GM12875 (cell line): ENCODE data around the gene CSGALNACT2.
"Not testable (repeated sequence)": the region's sequence is repeated elsewhere in the genome, so short reads cannot be mapped to it uniquely, and the experiment has no call there.

Experiments
- H3K4me3 ChIP-seq: one replicate; pipeline ENCODE4 v1.5.1; 2011; ENCODE audit warnings: low read depth, low read length, control low read depth
- TF ChIP-seq, protein P1 (sequence below): IDR thresholded peaks from 2 replicates; pipeline ENCODE4 v1.5.1; 2011; ENCODE audit warnings: low read depth, mild to moderate bottlenecking, control low read depth, inconsistent platforms, low read length, moderate library complexity, borderline replicate concordance; ENCODE audit not compliant: insufficient read depth

The CSGALNACT2 gene

DNA sequence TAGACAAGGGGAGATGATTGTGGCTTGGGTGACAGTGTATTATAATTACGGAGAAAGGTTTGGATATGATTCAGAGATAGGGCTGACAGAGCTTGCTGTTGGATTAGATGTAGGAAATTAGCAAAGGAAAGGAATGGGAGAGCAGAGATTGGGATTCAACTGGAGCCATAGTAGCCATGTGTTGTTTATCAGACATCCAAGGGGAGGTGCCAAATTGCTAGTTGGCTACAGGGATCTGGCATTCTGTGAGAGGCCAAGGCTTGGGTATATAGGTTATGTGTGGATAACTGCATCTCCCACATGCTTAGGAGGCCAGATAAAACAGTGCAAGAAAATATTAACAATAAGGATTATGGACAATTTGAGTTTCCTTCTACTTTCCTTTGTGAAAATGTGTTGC lies 34.9 kb downstream of the CSGALNACT2 start:
- no peak overlapping the region for H3K4me3 ChIP-seq
- TF ChIP-seq, protein P1, sequence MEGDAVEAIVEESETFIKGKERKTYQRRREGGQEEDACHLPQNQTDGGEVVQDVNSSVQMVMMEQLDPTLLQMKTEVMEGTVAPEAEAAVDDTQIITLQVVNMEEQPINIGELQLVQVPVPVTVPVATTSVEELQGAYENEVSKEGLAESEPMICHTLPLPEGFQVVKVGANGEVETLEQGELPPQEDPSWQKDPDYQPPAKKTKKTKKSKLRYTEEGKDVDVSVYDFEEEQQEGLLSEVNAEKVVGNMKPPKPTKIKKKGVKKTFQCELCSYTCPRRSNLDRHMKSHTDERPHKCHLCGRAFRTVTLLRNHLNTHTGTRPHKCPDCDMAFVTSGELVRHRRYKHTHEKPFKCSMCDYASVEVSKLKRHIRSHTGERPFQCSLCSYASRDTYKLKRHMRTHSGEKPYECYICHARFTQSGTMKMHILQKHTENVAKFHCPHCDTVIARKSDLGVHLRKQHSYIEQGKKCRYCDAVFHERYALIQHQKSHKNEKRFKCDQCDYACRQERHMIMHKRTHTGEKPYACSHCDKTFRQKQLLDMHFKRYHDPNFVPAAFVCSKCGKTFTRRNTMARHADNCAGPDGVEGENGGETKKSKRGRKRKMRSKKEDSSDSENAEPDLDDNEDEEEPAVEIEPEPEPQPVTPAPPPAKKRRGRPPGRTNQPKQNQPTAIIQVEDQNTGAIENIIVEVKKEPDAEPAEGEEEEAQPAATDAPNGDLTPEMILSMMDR: no peak

DNA sequence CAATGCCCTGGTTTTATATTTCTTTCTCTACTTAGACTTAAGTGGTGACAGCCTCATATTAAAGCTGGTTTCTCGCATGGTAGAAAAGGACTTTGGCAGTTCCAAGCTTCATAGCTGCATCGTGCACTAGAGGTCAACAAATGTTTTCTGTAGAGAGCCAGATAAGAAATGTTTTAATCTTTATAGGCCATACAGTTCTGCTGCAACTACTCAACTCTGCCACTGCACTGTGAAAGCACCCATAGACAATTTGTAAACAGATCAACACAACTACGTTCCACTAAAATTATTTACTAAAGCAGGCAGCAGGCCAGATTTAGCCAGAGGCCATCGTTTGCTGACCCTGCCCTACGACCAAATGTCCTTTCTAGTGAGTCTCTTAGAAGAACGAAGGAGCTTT lies 36.7 kb downstream of the CSGALNACT2 start:
- TF ChIP-seq, protein P1: no peak

DNA sequence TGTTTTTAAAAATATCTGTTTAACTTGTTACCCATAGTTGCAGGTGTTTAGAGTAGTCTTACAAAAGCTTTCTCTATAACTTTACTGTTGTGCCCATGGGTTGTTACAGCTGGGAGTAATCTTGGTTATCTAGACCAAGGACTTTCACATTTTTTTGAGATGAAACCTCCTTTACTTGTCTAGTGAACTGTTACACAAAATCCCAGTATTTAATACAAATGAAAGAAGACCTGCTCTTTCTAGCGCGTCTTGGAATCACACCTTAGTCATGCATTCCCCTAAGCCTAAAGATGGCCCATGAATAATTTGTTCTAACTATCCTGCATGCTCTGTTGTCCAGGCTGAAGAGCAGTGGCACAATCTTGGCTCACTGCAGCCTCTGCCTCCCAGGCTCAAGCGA lies 38.0 kb downstream of the CSGALNACT2 start:
- TF ChIP-seq, protein P1: no peak
- no peak overlapping the region for H3K4me3 ChIP-seq

More for the DNA sequence above, 36.7 kb downstream of the CSGALNACT2 start:
- H3K4me3 ChIP-seq: no peak overlapping the region

DNA sequence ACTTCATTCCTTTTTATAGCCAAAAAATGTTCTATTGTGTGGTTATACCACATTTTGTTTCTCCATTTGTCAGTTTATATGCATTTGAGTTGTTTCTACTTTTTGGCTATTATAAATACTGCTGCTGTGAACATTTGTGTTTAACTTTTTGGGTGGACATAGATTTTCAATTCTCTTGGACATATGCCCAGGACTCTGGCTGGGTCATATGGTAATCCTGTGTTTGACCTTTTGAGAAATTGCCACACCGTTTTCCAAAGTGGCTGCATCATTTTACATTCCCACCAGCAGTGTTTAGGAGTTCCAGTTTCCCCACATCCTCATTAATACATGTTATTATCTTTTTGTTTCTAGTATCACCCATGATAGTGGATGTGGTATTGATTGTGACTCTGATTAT lies 39.4 kb downstream of the CSGALNACT2 start:
- no peak overlapping the region for H3K4me3 ChIP-seq
- TF ChIP-seq, protein P1: no peak

DNA sequence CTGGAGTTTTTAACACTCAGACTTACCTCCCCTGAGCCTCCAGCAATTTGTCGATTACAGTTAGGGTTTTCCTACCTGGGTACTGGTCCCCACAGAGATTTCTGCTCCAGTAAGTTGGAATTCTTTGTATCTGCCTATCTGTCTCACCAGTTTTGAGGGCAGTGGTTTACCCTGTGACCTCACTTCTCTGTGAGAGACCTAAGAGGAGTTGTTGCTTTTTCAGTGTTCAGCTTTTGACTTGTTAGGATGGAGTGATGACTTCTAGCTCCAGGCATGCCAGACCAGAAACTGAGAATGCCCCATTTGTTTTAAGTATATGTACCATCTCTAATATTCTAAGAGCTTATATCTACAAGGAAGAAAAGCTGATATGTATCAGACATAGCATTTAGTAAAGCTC lies 42.9 kb downstream of the CSGALNACT2 start:
- TF ChIP-seq, protein P1: no peak
- H3K4me3 ChIP-seq: no peak overlapping the region

DNA sequence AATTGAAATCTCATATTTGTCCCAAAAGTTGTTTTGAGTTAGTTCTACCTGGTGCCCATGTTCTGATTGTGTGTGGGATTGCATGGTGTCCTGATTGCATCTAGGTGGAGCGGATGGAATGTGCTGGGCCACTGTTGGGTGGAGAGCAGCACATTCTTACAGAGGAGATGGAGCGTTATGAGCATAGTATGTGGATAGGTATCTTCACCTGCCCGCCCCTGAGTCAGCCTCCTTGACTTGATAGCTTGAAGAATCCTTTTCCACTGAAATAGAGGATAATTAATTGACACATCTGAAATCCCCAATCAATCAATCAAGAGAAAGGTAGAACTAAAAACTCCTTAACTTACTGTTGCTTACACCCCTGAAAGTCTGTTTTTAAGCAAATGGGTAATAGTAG lies 45.5 kb downstream of the CSGALNACT2 start:
- H3K4me3 ChIP-seq: not testable (repeated sequence)

DNA sequence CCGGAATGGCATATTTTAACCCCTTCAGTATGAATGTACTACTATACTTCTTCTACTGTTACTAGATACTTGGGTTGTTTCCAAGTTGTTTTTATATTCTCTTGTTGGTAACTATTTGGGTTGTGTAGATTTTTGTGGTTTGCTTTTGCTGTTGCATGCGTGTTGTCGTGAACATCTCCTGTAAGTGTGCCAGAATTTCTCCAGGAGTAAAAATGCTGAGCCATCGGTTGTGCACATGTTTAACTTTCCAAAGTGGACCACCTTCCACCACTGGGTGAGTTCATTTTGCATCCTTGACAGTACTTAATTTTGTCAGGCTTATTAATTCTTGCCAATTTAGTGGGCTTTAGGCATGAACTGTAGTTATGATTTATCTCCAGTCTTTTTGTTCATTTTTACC lies 47.9 kb downstream of the CSGALNACT2 start:
- TF ChIP-seq, protein P1: no peak
- H3K4me3 ChIP-seq: no peak overlapping the region

DNA sequence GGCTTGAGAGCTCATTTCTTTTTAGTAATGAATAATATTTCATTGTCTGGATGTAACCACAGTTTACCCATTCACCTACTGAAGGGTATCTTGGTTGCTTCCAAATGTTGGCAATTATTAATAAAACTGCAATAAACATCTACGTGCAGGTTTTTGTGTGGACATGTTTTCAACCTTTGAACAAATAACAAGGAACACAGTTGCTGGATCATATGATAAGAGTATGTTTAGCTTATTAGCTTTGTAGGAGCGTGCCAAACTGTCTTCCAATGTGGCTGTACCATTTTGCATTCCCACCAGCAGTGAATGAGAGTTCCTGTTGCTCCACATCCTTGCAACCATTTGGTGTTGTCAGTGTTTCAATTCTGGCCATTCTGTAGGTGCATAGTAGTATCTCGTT lies 49.0 kb downstream of the CSGALNACT2 start:
- TF ChIP-seq, protein P1: no peak
- H3K4me3 ChIP-seq: no peak overlapping the region
